Left kidney (tissue), 2 donors: Measurements from ENCODE around the gene FAM200B. TPM values are rescaled to one million over a fixed set of nuclear protein-coding genes. Genes with fewer than 3 reads are reported as not detected.
"Not testable (repeated sequence)": the region's sequence is repeated elsewhere in the genome, so short reads cannot be mapped to it uniquely, and the experiment has no call there.

Experiments
- DNase-seq: peaks from one replicate; pipeline ENCODE4 v3.0.0-alpha.2; 2013
- polyA plus RNA-seq: library from polyadenylated mRNA; unstranded; fragments of 120-200 nt; gene quantifications from one replicate; pipeline ENCODE4 v1.2.1, GENCODE V29; 2013; ENCODE audit not compliant: insufficient read length

FAM200B gene
- polyA plus RNA-seq, 1 donor = 69.5 TPM

- DNase-seq = not testable (repeated sequence)
These were observed 51.4 kb downstream of the FAM200B start for GRCh38 chr4:15733061-15733460.

DNA sequence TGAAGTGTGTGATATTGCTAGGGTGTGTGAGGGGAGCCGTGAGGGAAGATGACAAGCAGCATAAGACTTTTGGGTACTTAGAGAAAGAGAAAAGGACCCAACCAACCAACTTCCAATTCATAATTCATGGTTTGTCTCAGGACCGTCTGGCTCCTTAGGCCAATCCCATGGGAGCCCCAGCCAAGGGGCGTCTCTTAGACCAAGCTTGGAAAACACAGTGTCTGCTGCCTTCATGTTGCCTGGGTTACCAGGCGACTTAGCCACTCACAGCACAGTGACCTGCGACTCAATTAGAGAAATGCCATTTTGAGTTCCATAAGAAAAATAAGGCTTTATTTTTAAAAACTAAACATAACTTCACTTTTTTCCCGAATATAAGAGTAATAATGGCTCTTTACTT lies 53.9 kb downstream of the FAM200B start:
- no peak for DNase-seq

GRCh38 chr4:15736514-15737050 lies 55.0 kb downstream of the FAM200B start:
- no peak for DNase-seq

GRCh38 chr4:15737255-15737654 lies 55.6 kb downstream of the FAM200B start:
- DNase-seq = no peak

GRCh38 chr4:15738877-15739276 lies 57.2 kb downstream of the FAM200B start:
- DNase-seq = no peak

Other genes with a start within 250 kb of the FAM200B start
- 62.2 TPM for gene CC2D2A, start 211.9 kb upstream of the FAM200B start, polyA plus RNA-seq
- 134 TPM for gene FBXL5, start 26.5 kb upstream of the FAM200B start, polyA plus RNA-seq
- 15.1 TPM for gene BST1, start 21.2 kb downstream of the FAM200B start, polyA plus RNA-seq
- gene CD38, start 96.5 kb downstream of the FAM200B start, polyA plus RNA-seq = 1.2 TPM